HepG2 (cell line): ENCODE measurements around the gene ALCAM. TPM values are rescaled to one million over a fixed set of nuclear protein-coding genes. Genes with fewer than 3 reads are reported as not detected.

Experiments
- ATAC-seq: fragments of 200-7000 bp; cut with Tn5 transposase; 3 replicates; pipeline ENCODE4 v1.9.1; 2020; ENCODE audit warnings: mild to moderate bottlenecking, moderate library complexity
- BruUV-seq: library from RNA; stranded (reverse); fragments of 400-500 nt; replicated peaks from 2 replicates; lab custom pipeline; 2021; lab: Mats Ljungman, UMichigan
- CTCF ChIA-PET: fragments of 300-600 bp; formaldehyde crosslinking; extraction: SDS; loops from one replicate; lab custom pipeline; 2021; ENCODE audit warnings: low total read pairs, inconsistent platforms, low intra/inter-chr PET ratio; lab: Yijun Ruan, JAX
- POLR2A ChIA-PET: fragments of 350-600 bp; sonication (Branson Sonifier 250); formaldehyde crosslinking; loops from one replicate; lab custom pipeline; 2020; ENCODE audit warnings: antibody characterized with exemption, inconsistent platforms; lab: Yijun Ruan, JAX
- DNase-seq: peaks from one replicate; pipeline ENCODE4 v3.0.0-alpha.2; 2015; ENCODE audit warnings: low spot score
- FAIRE-seq: peaks from 3 replicates; lab custom pipeline; 2011; peaks lifted over from hg19 to GRCh38; lab: Jason Lieb, UNC
- H2AFZ ChIP-seq: one replicate; pipeline ENCODE4 v1.6.1; 2011; ENCODE audit warnings: low read length, inconsistent platforms
- H3K27ac ChIP-seq: fragments of 300-600 bp; 3 replicates; pipeline ENCODE4 v1.8.0; 2011; ENCODE audit warnings: mixed run types, mild to moderate bottlenecking, mixed read lengths, low read length, inconsistent platforms; ENCODE audit not compliant: insufficient read depth; ENCODE audit errors: extremely low read length
- H3K27me3 ChIP-seq, 2 experiments: fragments of 200-600 bp in 1 of 2; 2 replicates in 1 of 2; 3 replicates in 1 of 2; pipeline versions ENCODE4 v1.6.0 to v1.8.0; 2011; ENCODE audit warnings: low read length in 2 of 2, mild to moderate bottlenecking in 2 of 2, moderate library complexity in 2 of 2, inconsistent platforms in 1 of 2; ENCODE audit not compliant: insufficient read depth in 2 of 2, control insufficient read depth in 1 of 2
- H3K36me3 ChIP-seq, 2 experiments: fragments of 200-600 bp in 1 of 2; replicated peaks in 1 of 2; 2 replicates in 1 of 2; 3 replicates in 1 of 2; pipeline versions ENCODE4 v1.5.1 to v1.8.0; 2011; ENCODE audit warnings: low read length in 2 of 2, inconsistent platforms in 1 of 2; ENCODE audit not compliant: insufficient read depth in 2 of 2, control insufficient read depth in 1 of 2
- H3K4me1 ChIP-seq: 2 replicates; pipeline ENCODE4 v1.5.1; 2012; ENCODE audit warnings: low read length, inconsistent platforms; ENCODE audit not compliant: insufficient read depth
- H3K4me2 ChIP-seq: 2 replicates; pipeline ENCODE4 v1.6.0; 2011; ENCODE audit warnings: low read depth, low read length, inconsistent platforms
- H3K4me3 ChIP-seq, 3 experiments: fragments of 200-600 bp in 1 of 3; sonication (generic), shearing (Covaris generic) in 1 of 3; replicated peaks in 1 of 3; 2 replicates each; pipeline ENCODE4 v1.5.1; 2011 to 2016; ENCODE audit warnings: low read length in 3 of 3, inconsistent platforms in 2 of 3, low read depth in 2 of 3, mild to moderate bottlenecking in 2 of 3, control low read depth in 1 of 3, mixed read lengths in 1 of 3; ENCODE audit not compliant: insufficient read depth in 1 of 3
- H3K79me2 ChIP-seq: one replicate; pipeline ENCODE4 v1.6.1; 2011; ENCODE audit warnings: low read length, inconsistent platforms; ENCODE audit not compliant: insufficient read depth
- H3K9ac ChIP-seq: 2 replicates; pipeline ENCODE4 v1.6.0; 2011; ENCODE audit warnings: mild to moderate bottlenecking, low read depth, low read length, inconsistent platforms; ENCODE audit not compliant: insufficient read depth
- H3K9me3 ChIP-seq: 2 replicates; pipeline ENCODE4 v1.5.1; 2012; ENCODE audit warnings: mild to moderate bottlenecking, low read length
- H4K20me1 ChIP-seq: 2 replicates; pipeline ENCODE4 v1.6.0; 2011; ENCODE audit warnings: inconsistent platforms, mild to moderate bottlenecking, low read length, moderate library complexity; ENCODE audit not compliant: insufficient read depth
- DZIP1 ChIP-seq: sonication (generic); formaldehyde crosslinking; IDR thresholded peaks from 2 replicates; pipeline ENCODE4 v1.5.0; 2020; ENCODE audit warnings: mild to moderate bottlenecking, missing genetic modification reagents
- FOSL2 ChIP-seq: sonication (generic); formaldehyde crosslinking; IDR thresholded peaks from 2 replicates; pipeline ENCODE4 v1.4.0; 2020; ENCODE audit warnings: missing genetic modification reagents
- ISL2 ChIP-seq: sonication (generic); formaldehyde crosslinking; IDR thresholded peaks from 2 replicates; pipeline ENCODE4 v1.5.0; 2020; ENCODE audit warnings: missing genetic modification reagents
- MYNN ChIP-seq: sonication (generic); formaldehyde crosslinking; IDR thresholded peaks from 2 replicates; pipeline ENCODE4 v1.4.0; 2020; ENCODE audit warnings: mild to moderate bottlenecking, low read depth, missing genetic modification reagents
- PAF1 ChIP-seq: IDR thresholded peaks from 2 replicates; pipeline ENCODE4 v1.6.1; 2016; ENCODE audit warnings: missing genetic modification reagents, missing compliant biosample characterization
- POLR2AphosphoS2 ChIP-seq: IDR thresholded peaks from 2 replicates; pipeline ENCODE4 v1.6.1; 2011; ENCODE audit warnings: low read depth, low read length, improper control_type of control experiment
- SMAD1 ChIP-seq: sonication (generic); formaldehyde crosslinking; IDR thresholded peaks from 2 replicates; pipeline ENCODE4 v1.4.0; 2020; ENCODE audit warnings: missing genetic modification reagents, low read depth, mild to moderate bottlenecking, borderline replicate concordance
- SSRP1 ChIP-seq: IDR thresholded peaks from 2 replicates; pipeline ENCODE4 v1.6.1; 2016; ENCODE audit warnings: control low read depth
- ZBTB40 ChIP-seq, 2 experiments: fragments of 450-650 bp in 1 of 2; sonication (generic) in 1 of 2; formaldehyde crosslinking in 1 of 2; IDR thresholded peaks; 2 replicates each; pipeline versions ENCODE4 v1.6.1 to v1.8.0; 2016 to 2022; ENCODE audit warnings: antibody characterized with exemption in 1 of 2, mild to moderate bottlenecking in 1 of 2, missing genetic modification reagents in 1 of 2
- ZNF296 ChIP-seq: sonication (generic); formaldehyde crosslinking; conservative IDR thresholded peaks from 2 replicates; pipeline ENCODE4 v1.5.0; 2020; ENCODE audit warnings: mild to moderate bottlenecking, missing genetic modification reagents
- ZNF562 ChIP-seq: sonication (generic); formaldehyde crosslinking; IDR thresholded peaks from 2 replicates; pipeline ENCODE4 v1.8.0; 2022; ENCODE audit warnings: missing genetic modification reagents, borderline replicate concordance
- ZNF740 ChIP-seq: sonication (generic); formaldehyde crosslinking; IDR thresholded peaks from 2 replicates; pipeline ENCODE4 v1.4.0; 2020; ENCODE audit warnings: missing genetic modification reagents
- WGBS: methylation state at CpG from one replicate; pipeline ENCODE4 v1.1.6; 2017; ENCODE audit warnings: low lambda C conversion rate; 5-methylcytosine and 5-hydroxymethylcytosine counted together
- in situ Hi-C: cut with HindIII; loops from 2 replicates; pipeline ENCODE4 v1.10.0; 2017; ENCODE audit warnings: low pct_unique_long_range_greater_than_20kb; ENCODE audit not compliant: extremely low pct_ligation_motif_present
- intact Hi-C: fragments of 100-400 bp; cut with micrococcal nuclease; formaldehyde crosslinking; loops from one replicate; pipeline ENCODE4 v1.10.0; 2022; ENCODE audit not compliant: unreplicated experiment
- polyA plus RNA-seq, 8 experiments: library from polyadenylated mRNA; depleted of rRNA in 3 of 8; stranded (reverse) in 7 of 8; unstranded in 1 of 8; fragments of >200 nt; fragmentation: Illumina TruSeq in 4 of 8; extraction: Trizol in 4 of 8; gene quantifications; 2 replicates each; pipeline versions ENCODE4 v1.2.1 to v1.2.3, GENCODE V29; 2011 to 2016; ENCODE audit warnings: low read depth in 4 of 8, missing spikeins in 1 of 8, mixed read lengths in 1 of 8; ENCODE audit not compliant: insufficient read depth in 1 of 8
- total RNA-seq, 5 experiments: library from RNA; depleted of rRNA; stranded (reverse); fragments of >200 nt; fragmentation: Illumina TruSeq; extraction: Trizol; gene quantifications; 2 replicates each; pipeline ENCODE4 v1.2.3, GENCODE V29; 2016; ENCODE audit warnings: low read depth in 1 of 5

Gene ALCAM
- total and polyA plus RNA-seq, 2 of the 13 experiments (the other 11 are each of a cell fraction or from before 2014, with no cell fraction given), result 26.0 to 33.1 TPM

- TF ChIP-seq DZIP1 (no peak), ZNF296 (CRISPR knock-in tag) (no peak), ISL2 (CRISPR knock-in tag) (no peak)
Measured at GRCh38 chr3:105339946-105340345, 26.8 kb upstream of the ALCAM start (continued).

- FAIRE-seq (no peak), ATAC-seq (no peak), DNase-seq (no peak)
- WGBS, result 71% methylated on average over 5 of the region's 5 CpGs
- intact Hi-C loops (no loop called here), in situ Hi-C loops (no loop called here)
- Histone ChIP-seq H3K4me3 (no peak overlapping the region), H4K20me1 (no peaks in the 10 kb centered on the region), H3K27ac (no peak overlapping the region), H3K9ac (no peak overlapping the region), H3K9me3 (no peaks in the 10 kb centered on the region), H3K36me3 (no peaks in the 10 kb centered on the region), H3K4me2 (no peak overlapping the region), H3K27me3 (no peaks in the 10 kb centered on the region), H2AFZ (no peak overlapping the region), H3K79me2 (no peaks in the 10 kb centered on the region), H3K4me1 (peaks cover 15% of the 10 kb centered on the region)
- no TSS peak for BruUV-seq
- CTCF ChIA-PET, result no interaction called here
- POLR2A ChIA-PET, result no interaction called here
- TF ChIP-seq ZBTB40 (IDR thresholded peaks at IDR 0.05), result no peak
- TF ChIP-seq ZBTB40 (CRISPR knock-in tag; IDR thresholded peaks at IDR 0.05), result no peak
- TF ChIP-seq POLR2AphosphoS2, result no peak
- TF ChIP-seq SMAD1, result no peak
- TF ChIP-seq SSRP1 (CRISPR knock-in tag), result no peak
- no peak for TF ChIP-seq ZNF562 (CRISPR knock-in tag)
- no peak for TF ChIP-seq ZNF740 (CRISPR knock-in tag)
- TF ChIP-seq FOSL2 (CRISPR knock-in tag), result no peak
- TF ChIP-seq MYNN (CRISPR knock-in tag), result no peak
- no peak for TF ChIP-seq PAF1 (CRISPR knock-in tag)
Measured at GRCh38 chr3:105343991-105344390, 22.7 kb upstream of the ALCAM start.
